GM19397 (cell line): Measurements from ENCODE around the gene NDUFV2.

Experiments used
- ATAC-seq: cut with Tn5 transposase; IDR thresholded peaks from one replicate; pipeline ENCODE4 v1.9.1; 2021; ENCODE audit warnings: mild to moderate bottlenecking, moderate library complexity; ENCODE audit not compliant: unreplicated experiment

The NDUFV2 gene

DNA sequence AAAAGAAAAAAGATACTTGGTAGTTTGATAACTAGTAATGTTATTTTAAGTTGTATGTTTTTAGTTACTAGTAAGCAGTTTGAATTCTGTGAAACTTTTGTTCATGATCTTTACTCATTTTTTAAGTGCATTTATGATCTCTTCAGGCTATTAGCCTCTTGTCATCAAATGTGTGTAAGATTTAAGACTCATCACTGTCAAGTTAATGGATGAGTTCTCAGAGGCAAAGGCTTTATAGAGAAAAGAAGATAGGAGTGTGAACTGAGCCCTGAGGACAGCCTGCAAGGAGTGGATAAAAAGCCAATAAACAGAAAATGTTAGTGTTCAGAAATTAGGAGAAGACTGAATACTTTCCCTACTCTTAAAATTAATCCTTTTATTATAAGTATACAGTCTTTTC is 13.5 kb downstream of the NDUFV2 start:
- ATAC-seq: no peak

DNA sequence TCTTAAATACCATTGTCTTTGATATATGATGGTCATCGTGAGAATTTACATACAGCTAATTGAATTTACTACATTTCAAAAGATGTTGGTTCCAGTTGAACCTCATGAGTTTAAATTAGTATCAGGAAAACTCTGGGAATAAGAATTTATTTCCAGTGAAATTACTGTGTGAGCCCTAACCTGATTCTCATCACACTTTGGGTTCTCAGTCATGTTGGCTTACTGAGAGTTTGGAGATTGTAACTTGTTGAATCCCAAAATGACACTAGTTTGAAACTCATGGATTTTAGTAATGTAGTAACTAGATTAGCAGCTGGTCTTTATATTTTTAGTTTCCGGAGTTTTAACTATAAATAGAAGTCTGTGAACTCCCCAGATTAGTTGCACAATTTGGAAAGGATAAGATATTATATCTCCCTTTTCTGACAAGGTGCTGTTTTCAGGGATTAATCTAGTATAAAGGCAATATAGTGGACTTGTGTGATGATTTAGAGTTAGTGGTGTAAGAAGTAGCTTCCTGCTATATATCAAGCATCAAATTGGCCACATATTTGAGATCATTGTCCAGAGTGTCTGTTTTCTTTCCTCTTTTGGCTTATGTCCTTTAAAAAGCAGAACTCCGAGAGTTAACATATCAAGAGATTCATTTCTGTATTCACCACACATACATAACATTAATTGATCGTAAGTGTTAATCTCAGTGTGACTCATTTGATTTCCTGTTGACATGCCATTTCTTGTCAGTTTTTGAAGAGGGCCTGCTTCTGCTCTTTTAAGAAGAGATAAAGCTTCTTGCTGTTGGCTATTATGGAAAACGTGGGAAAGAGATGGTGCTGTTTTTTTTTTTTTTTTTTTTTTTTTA is 15.7 kb downstream of the NDUFV2 start:
- ATAC-seq: no peak

DNA sequence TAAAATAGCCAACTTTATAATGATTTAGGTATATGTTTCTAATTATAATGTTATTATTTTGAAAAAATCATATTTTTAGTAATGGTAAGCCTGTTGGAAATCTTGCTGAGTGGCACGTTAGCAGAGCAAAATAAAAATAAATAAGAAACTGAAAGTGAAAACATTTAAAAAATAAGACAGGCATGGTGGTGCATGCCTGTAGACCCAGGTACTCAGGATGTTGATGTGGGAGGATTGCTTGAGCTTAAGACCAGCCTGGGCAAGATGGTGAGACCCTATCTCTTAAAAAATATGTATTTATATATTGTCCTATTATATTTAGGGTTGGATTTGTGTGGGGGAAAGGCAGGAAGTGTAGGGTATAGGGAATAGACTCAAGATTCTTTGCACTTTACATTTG is 18.3 kb downstream of the NDUFV2 start:
- ATAC-seq: no peak

DNA sequence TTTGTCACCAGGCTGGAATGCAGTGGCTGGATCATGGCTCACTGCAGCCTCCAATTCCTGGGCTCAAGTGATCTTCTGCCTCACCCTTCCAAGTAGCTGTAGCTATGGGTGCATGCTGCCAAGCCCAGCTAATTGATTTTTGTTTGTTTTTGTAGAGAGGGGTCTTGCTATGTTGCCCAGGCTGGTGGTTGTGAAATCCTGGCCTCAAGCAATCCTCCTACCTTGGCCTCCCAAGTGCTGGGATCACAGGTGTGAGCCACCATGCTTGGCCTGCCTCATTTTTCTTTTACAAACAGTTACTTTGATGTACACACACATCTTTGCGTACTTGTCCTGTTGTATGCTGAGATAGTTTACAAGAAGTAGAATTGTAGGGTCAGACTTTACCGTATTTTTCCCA is 21.0 kb downstream of the NDUFV2 start:
- ATAC-seq: no peak

DNA sequence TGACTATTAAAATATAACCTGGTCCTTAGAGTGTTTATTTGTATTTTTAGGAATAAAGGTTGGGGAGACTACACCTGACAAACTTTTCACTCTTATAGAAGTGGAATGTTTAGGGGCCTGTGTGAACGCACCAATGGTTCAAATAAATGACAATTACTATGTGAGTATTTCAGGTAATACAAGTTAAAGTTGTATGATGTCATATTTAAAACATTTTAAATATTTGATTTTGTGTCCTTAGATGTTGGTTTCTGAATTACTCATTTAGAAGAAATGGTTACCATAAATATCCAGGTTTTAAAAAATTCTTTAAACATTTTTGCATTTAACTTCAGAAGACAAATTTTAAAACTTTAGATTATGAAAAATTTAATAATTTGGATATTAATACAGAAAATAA is 22.3 kb downstream of the NDUFV2 start:
- ATAC-seq: no peak

DNA sequence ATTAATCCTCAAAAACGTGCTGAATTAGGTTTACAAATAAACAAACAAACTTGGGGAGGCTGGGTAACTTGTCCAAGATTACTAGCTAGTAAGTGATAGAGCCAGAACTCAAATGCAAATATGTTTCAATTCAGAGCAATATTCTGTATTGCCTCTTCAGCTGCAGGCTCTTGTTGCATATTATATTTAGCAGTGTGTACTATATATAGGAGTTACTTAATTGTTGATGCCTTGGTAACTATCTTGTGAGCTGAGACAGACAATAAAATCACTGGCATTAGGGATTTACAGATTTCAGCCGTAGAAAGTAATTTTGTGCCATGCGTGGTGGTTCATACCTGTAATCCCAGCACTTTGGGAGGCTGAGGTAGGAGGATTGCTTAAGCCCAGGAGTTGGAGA is 23.8 kb downstream of the NDUFV2 start:
- no peak for ATAC-seq

DNA sequence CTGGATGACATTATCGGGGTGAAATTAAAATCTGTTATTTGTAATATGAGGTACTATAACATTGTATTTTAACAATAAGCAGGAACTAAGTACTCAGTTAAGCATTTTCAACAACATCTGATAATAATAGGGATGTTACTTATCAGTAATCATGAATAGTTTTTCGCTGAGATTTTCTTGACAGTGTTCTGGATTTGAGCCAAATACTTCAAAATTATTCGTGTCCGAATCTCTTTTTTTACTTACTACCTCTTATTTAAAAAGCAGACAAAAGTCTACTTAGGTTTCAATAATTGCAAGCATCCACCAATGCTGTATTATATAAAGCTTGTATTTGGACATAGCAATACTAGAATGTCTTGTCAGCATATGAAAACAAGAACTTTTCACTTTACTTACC is 27.7 kb downstream of the NDUFV2 start:
- ATAC-seq: no peak

DNA sequence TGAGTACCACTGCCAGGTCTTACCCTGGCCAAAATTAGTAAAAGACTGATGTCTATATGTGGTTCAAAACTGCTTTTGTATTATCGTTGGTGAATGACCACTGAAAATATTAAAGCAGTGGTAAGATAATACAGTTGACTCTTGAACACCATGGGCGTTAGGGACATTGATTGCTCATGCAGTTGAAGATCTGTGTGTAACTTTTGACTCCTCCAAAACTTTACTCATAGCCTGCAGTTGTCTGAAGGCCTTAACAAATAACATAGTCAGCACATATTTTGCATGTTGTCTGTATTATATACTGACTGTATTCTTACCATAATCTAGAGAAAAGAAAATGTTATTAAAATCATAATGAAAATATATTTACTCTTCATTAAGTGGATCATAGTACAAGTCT is 28.3 kb downstream of the NDUFV2 start:
- ATAC-seq: no peak

DNA sequence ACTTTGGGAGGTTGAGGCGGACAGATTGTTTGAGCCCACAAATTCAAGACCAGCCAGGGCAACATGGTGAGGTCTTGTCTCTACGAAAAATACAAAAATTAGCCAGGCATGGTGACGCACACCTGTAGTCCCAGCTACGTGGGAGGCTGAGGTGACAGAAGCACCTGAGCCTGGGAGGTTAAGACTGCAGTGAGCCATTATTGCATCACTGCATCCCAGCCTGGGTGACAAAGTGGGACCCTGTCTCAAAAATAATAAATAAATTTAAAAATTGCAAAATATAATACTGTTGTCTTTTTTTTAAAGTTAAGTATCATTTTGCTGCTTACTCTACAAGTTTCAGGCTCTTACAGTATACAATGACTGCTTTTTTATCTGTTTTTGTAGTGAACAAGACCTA is 30.1 kb downstream of the NDUFV2 start:
- no peak for ATAC-seq

DNA sequence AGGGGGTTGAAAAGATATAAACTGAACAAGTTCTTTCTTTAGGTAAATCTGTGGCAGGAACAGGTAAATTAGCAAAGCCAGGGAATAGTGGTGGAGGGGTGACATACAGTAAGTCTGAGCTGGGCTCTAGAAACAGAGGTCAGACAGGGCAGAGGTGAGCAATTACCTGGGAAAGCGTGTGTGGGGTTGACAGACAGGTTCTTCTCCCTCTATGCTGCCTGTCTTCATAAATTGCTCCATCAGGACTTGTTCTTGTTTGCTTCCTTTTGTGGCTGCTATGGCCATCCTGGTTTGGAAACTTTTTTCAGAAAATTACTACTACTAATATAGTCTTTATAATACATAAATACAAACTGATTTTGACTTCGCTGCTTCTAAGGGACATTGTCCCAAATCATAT is 30.7 kb downstream of the NDUFV2 start:
- no peak for ATAC-seq

DNA sequence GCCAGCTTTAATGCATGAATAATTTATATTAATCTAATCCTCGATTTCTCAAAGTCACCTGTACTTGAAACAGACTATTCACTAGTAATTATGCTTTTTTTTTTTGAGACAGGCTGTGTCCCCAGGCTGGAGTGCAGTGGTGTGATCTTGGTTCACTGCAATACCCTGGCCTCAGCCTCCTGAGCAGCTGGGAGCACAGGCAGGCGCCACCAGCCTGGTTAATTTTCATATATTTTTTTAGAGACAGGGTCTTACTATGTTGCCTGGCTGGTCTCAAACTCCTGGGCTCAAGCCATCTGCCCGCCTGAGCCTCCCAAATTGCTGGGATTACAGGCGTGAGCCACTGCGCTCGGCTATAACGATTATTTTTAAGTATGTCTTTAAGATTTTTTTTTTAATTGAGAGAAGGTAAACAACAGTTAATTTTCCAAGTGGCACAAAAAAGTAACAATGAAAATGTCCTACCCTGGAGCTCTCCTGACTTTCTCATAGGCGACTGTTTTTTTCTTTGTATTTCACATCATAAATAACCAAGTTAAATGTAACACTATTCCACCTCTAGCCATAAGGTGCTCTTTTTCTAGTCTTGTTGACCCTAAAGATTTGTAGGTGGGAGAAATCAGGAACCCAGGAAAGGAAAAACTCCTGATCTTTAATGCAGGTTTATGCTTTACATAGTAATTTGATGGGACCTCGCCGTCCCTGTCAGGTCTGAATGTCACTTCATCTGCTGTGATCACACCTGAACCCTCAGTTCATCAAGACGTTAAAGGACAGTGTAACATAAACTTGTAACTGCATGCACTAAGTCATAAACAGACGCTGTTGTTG is 32.8 kb downstream of the NDUFV2 start:
- no peak for ATAC-seq

DNA sequence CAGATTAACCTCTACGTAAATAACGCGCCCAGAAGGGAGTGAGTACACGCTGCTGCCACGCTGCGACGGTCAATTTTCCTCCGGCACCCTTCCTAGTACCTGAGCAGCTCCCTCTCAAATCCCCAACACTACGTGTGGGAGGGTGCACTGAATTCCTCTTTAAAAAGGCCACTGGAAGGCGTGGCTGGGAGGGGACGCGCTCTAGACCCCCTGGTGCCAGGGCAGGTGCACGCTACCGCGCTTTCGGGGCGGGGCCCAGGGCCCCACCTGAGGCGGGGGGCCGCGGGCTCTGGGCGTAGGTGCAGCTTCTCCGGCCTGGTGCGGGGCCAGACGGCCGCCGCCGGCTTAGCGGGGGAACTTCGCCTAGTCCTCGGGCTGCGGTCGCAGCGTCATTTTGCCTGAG is 33.4 kb downstream of the NDUFV2 start:
- peak; percentile 14 for ATAC-seq

DNA sequence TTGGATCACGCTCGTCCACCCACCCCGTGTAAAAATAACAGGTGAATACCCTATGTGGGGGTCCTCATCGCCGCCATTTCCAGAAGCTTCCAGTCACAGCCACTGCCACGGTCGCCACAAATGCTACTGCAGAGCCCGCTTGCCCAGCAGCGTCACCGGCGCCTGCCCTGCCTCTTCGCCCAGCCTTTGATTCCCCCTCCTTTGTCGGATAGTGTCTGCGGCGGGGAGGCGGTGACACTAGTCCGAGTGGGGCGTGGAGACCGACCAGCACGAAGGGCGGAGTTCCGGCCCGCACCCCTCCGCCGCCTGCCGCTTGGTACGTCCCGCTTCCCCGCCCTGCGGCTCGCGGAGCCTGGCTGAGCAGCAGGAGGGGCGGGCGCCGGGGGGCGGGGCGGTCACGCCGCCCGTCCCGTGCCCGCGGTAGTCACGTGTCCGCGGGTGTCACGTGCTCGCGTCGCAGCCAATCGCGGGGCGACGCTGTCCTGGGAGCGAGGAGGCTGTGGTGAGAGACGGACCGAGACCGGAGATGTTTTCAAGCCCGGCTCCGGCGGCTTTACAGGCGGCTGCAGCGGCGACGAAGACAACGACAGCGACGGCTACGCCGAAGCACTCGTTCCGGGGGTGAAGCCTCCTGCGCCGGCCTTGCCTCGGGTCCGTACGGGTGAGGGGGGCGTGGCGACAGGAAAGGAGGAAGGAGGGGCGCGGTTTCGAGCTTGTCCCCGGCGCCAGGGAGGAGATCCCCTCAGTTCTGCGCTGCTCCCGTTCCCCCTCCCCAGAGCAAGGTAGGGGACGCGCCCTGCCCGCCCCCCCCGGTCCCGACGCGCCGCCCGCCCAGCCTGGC is 34.0 kb downstream of the NDUFV2 start, which contains the start of gene ANKRD12:
TSS of gene ANKRD12 (plus strand) at position 467 of the 841 bp plus-strand sequence. CDS start 45,652 bp downstream, outside the sequence.
- peak; percentile 75 for ATAC-seq

DNA sequence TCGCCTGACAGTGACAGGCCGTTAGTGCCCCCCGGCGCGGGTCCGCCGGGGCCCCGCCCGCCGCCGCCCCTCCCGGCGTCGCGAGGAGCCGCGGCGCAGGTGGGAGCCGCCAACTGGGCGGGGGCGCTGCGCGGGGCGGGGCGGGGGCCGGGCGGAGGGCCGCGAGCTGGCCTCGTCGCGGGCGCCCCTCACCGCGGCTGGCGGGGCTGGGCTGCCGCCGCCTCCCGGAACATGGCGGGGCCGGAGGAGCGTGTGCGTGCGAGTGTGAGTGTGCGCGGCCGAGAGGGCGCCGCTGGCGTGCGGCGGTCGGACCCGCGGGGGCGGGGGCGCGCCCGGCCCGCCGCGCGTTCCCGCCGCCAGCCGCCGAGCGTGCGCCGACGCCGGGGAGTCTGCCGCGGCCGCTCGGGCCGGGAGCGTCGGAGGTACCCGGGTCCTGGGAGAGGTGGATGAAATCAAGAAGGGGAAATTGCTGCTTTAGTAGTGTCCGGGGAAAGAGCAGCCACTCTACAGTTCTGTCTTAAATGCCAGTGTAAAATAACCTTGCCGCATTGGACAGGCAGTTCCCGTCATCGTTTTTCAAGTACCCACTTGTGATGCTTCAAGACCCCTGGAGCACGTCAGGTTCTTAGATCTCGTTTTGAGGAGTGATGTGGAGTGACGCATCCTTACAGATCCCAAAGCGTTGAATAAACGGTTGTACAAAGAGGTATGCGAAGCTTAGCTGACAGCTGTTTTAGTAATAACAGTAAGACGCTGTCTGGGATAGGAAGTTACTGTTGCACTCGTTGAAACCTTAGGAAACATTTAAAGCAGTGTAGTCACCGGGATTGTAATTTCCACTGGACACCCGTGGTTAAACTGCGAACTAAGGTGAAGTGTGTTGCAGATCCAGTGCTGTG is 34.9 kb downstream of the NDUFV2 start:
- peak; percentile 45 for ATAC-seq

DNA sequence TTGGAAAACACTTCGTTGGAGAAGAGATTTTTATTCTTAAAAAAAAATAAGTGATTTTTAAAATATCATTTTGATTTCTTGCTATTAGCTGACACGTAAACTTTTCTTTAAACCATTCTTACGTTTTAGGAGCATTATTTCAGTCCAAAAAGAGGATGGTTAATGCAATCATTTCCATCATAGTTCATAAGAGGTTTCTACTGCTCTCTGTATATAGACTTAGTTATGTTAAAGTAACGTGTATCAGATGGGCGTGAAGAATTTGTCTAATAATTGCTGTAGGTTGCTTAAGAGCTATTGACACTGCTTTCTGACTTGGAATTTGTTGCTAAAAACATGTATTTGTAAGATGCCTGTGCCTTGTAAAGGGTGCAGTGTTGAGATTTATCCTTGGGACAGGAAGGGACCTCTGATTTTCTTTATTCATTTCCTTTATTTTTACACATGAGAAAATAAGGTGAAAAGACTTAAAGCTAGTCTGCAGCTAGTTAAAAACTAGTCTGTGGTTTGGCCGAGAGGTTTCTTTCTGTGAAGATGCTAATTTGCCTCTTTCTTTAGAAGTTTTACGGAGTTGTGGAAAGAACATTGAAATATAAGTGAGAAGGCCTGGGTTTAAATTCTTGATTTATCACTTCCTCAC is 37.0 kb downstream of the NDUFV2 start:
- ATAC-seq: no peak

DNA sequence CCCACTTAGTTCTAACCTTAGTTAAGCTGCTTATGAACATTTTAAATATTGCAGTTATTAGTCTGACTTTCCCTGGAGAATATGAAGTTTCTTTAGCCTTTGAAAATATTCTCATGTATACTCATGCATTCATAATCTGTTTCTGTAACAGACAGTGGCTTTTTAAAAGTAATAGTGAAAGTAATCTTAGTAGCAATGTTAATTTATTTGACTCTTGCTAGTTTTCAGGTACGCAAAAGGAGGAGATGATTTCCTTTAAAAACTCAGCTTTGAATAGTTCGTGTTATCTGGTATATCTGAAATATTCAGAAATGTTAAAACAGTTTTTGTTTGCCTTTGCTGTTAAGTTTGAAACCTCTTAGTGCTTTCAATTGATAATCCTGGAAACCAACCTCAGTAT is 37.9 kb downstream of the NDUFV2 start:
- no peak for ATAC-seq

DNA sequence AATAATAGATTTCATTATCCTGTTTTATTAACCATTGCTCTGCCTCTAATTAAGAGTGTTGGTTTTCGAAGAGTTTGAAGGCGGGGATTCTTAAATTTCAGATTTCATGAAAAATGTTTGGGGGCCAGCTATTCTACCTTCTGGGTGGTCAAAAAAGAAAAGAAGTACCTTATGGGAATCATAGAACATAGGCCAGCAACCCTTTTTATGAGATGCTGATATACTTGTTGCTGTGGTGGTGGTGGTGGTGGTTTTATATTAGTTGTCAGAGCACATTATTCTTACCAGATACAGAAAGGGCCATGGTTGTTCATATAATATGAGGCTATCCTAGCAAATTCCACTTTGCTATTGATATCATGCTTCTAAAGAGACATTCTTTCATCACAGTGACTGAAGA is 38.5 kb downstream of the NDUFV2 start:
- ATAC-seq: no peak

DNA sequence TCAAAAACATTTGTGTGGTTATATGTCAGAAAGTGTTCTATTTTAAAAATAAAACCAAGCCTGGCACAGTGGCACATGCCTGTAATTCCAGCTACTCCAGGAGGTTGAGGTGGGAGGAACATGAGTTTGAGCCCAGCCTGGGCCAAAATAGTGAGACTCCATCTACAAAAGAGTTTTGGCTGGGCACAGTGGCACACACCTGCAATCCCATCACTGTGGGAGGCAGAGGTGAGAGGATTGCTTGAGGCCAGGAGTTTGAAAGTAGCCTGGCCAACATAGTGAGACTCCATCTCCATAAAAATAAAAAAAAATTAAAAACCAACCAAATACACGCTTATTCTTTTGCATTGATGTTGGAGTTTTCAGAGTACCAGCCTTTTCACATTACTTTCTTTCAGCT is 43.7 kb downstream of the NDUFV2 start:
- no peak for ATAC-seq

DNA sequence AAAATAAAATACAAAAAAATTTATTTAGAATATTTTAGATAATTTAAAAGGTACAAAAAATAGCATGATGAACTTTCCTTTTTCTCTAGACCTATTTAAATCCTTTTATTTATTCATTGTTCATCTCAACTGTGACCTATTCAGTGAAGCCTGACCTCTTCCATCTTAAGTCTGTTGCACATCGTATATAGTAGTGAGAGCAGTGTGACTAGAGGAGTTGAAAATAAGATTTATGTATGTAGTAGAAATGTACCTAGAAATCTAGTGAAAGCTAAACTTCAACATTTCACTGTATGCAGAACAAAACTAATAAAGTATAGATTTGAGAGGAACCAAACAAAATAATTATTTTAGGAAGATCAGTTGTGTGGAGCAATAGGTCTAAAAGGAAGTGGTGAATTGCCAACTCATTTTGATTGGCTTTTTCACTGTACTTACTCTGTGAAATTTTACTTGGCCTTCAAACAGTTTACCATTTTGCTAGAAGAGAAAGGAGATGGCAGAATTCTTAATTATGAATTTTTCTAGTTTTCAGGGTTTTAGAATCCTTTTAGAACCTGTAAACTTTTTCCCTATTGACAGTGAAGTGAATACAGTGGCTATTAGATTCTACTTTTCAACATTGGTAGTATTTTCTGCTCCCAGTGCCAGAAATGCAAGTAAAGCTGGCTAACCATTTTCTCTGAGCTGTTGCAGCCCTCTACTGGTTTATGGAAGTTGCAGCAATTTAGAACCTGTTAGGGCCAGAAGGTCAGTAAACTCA is 45.1 kb downstream of the NDUFV2 start:
- ATAC-seq: peak; percentile 44
